Measurements from ENCODE around the gene POLN.

The POLN gene

GRCh38 chr4:2272026-2272827 lies 30.3 kb upstream of the POLN start:
- no peak for TF ChIP-seq POLR2AphosphoS5 (IDR thresholded peaks at IDR 0.05; ENCODE audit: low read depth, low read length)
- no peak for TF ChIP-seq FOXP2 (optimal IDR thresholded peaks at IDR 0.05; ENCODE audit: borderline replicate concordance, extremely low read depth, extremely low read length, insufficient read depth)
- no peak for TF ChIP-seq REST (IDR thresholded peaks at IDR 0.05; ENCODE audit: insufficient read depth in 1 of 2, low read depth in 2 of 2, low read length in 2 of 2)
- TF ChIP-seq TAF1 (IDR thresholded peaks at IDR 0.05; ENCODE audit: borderline replicate concordance, insufficient read depth, low read length), result no peak
- TF ChIP-seq SIN3A (IDR thresholded peaks at IDR 0.05; ENCODE audit: borderline replicate concordance, insufficient read depth, low read length), result no peak

- TF ChIP-seq REST (IDR thresholded peaks at IDR 0.05; ENCODE audit: insufficient read depth in 1 of 2, low read depth in 2 of 2, low read length in 2 of 2) (no peak), TAF1 (IDR thresholded peaks at IDR 0.05; ENCODE audit: borderline replicate concordance, insufficient read depth, low read length) (no peak), FOXP2 (optimal IDR thresholded peaks at IDR 0.05; ENCODE audit: borderline replicate concordance, extremely low read depth, extremely low read length, insufficient read depth) (no peak), SIN3A (IDR thresholded peaks at IDR 0.05; ENCODE audit: borderline replicate concordance, insufficient read depth, low read length) (no peak), POLR2AphosphoS5 (IDR thresholded peaks at IDR 0.05; ENCODE audit: low read depth, low read length) (no peak)
These were observed 29.5 kb upstream of the POLN start for GRCh38 chr4:2271279-2272025.

- TF ChIP-seq TAF1 (IDR thresholded peaks at IDR 0.05; ENCODE audit: borderline replicate concordance, insufficient read depth, low read length) (no peak), FOXP2 (optimal IDR thresholded peaks at IDR 0.05; ENCODE audit: borderline replicate concordance, extremely low read depth, extremely low read length, insufficient read depth) (no peak), SIN3A (IDR thresholded peaks at IDR 0.05; ENCODE audit: borderline replicate concordance, insufficient read depth, low read length) (no peak)
These were observed 28.6 kb upstream of the POLN start for GRCh38 chr4:2270341-2271165.

- TF ChIP-seq POLR2AphosphoS5 (IDR thresholded peaks at IDR 0.05; ENCODE audit: low read depth, low read length) (no peak), FOXP2 (optimal IDR thresholded peaks at IDR 0.05; ENCODE audit: borderline replicate concordance, extremely low read depth, extremely low read length, insufficient read depth) (no peak), REST (IDR thresholded peaks at IDR 0.05; ENCODE audit: insufficient read depth in 1 of 2, low read depth in 2 of 2, low read length in 2 of 2) (no peak), TAF1 (IDR thresholded peaks at IDR 0.05; ENCODE audit: borderline replicate concordance, insufficient read depth, low read length) (no peak), SIN3A (IDR thresholded peaks at IDR 0.05; ENCODE audit: borderline replicate concordance, insufficient read depth, low read length) (no peak)
These were observed 27.8 kb upstream of the POLN start for GRCh38 chr4:2269618-2270163.

- TF ChIP-seq TAF1 (IDR thresholded peaks at IDR 0.05; ENCODE audit: borderline replicate concordance, insufficient read depth, low read length) (no peak), POLR2AphosphoS5 (IDR thresholded peaks at IDR 0.05; ENCODE audit: low read depth, low read length) (no peak), FOXP2 (optimal IDR thresholded peaks at IDR 0.05; ENCODE audit: borderline replicate concordance, extremely low read depth, extremely low read length, insufficient read depth) (no peak), SIN3A (IDR thresholded peaks at IDR 0.05; ENCODE audit: borderline replicate concordance, insufficient read depth, low read length) (no peak), REST (IDR thresholded peaks at IDR 0.05; ENCODE audit: insufficient read depth in 1 of 2, low read depth in 2 of 2, low read length in 2 of 2) (no peak)
These were observed 27.2 kb upstream of the POLN start for GRCh38 chr4:2269206-2269531.
